Measurements from ENCODE around the gene ADAMTS12. TPM values are rescaled to one million over a fixed set of nuclear protein-coding genes. Genes with fewer than 3 reads are reported as not detected.

Gene ADAMTS12
- total RNA-seq, 2 experiments from 2014 or later, result not detected

GRCh38 chr5:33763435-33763834, 128.4 kb downstream of the ADAMTS12 start:
- intact Hi-C loops (cut with micrococcal nuclease; ENCODE audit: unreplicated experiment), result no loop called here
- BruUV-seq (replicated peaks), result no TSS peak
- no peaks in the 10 kb centered on the region for H4K20me1 ChIP-seq (ENCODE audit: insufficient read depth, low read length)
- no peaks in the 10 kb centered on the region for H3K79me2 ChIP-seq (ENCODE audit: insufficient read depth, low read depth, low read length)
- H3K36me3 ChIP-seq (ENCODE audit: insufficient read depth, low read length), result no peaks in the 10 kb centered on the region
- no peak for DNase-seq (ENCODE audit: low spot score)
- CTCF ChIA-PET (ENCODE audit: unreplicated experiment), result no interaction called here
- no peak overlapping the region for H3K27ac ChIP-seq (ENCODE audit: low read depth, low read length, poor library complexity, severe bottlenecking)
- no peak for TF ChIP-seq EZH2phosphoT487 (IDR thresholded peaks at IDR 0.05; ENCODE audit: borderline replicate concordance, low read depth, low read length)
- TF ChIP-seq, protein P1, sequence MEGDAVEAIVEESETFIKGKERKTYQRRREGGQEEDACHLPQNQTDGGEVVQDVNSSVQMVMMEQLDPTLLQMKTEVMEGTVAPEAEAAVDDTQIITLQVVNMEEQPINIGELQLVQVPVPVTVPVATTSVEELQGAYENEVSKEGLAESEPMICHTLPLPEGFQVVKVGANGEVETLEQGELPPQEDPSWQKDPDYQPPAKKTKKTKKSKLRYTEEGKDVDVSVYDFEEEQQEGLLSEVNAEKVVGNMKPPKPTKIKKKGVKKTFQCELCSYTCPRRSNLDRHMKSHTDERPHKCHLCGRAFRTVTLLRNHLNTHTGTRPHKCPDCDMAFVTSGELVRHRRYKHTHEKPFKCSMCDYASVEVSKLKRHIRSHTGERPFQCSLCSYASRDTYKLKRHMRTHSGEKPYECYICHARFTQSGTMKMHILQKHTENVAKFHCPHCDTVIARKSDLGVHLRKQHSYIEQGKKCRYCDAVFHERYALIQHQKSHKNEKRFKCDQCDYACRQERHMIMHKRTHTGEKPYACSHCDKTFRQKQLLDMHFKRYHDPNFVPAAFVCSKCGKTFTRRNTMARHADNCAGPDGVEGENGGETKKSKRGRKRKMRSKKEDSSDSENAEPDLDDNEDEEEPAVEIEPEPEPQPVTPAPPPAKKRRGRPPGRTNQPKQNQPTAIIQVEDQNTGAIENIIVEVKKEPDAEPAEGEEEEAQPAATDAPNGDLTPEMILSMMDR (conservative IDR thresholded peaks at IDR 0.05; ENCODE audit: low read length), result no peak
- POLR2A ChIA-PET, result interaction anchor here (0.6 kb wide), 1 partner anchor 359 kb away, joined by 4 read pairs; no protein-coding TSS in a partner anchor
- H3K4me1 ChIP-seq (ENCODE audit: insufficient read depth, low read length, poor library complexity, severe bottlenecking), result no peaks in the 10 kb centered on the region
- no peak overlapping the region for H3K4me2 ChIP-seq (ENCODE audit: low read length)
- no peak overlapping the region for H3K4me3 ChIP-seq (ENCODE audit: low read depth, low read length, poor library complexity, severe bottlenecking)
- no peaks in the 10 kb centered on the region for H3K9me2 ChIP-seq (ENCODE audit: insufficient read depth, low read length)
- no peak overlapping the region for H2AFZ ChIP-seq (ENCODE audit: low read length)
- H3K9me3 ChIP-seq (ENCODE audit: low read length), result no peaks in the 10 kb centered on the region

- Histone ChIP-seq H3K36me3 (ENCODE audit: insufficient read depth, low read length) (no peaks in the 10 kb centered on the region), H3K4me3 (ENCODE audit: low read depth, low read length, poor library complexity, severe bottlenecking) (no peak overlapping the region), H2AFZ (ENCODE audit: low read length) (no peak overlapping the region), H3K9me3 (ENCODE audit: low read length) (no peaks in the 10 kb centered on the region), H3K79me2 (ENCODE audit: insufficient read depth, low read depth, low read length) (no peaks in the 10 kb centered on the region), H3K27ac (ENCODE audit: low read depth, low read length, poor library complexity, severe bottlenecking) (no peak overlapping the region), H3K9me2 (ENCODE audit: insufficient read depth, low read length) (no peaks in the 10 kb centered on the region), H3K4me1 (ENCODE audit: insufficient read depth, low read length, poor library complexity, severe bottlenecking) (no peaks in the 10 kb centered on the region), H4K20me1 (ENCODE audit: insufficient read depth, low read length) (no peaks in the 10 kb centered on the region), H3K4me2 (ENCODE audit: low read length) (no peak overlapping the region)
- no peak for TF ChIP-seq EZH2phosphoT487 (IDR thresholded peaks at IDR 0.05; ENCODE audit: borderline replicate concordance, low read depth, low read length)
- TF ChIP-seq, protein P1 (conservative IDR thresholded peaks at IDR 0.05; ENCODE audit: low read length), result no peak
- intact Hi-C loops (cut with micrococcal nuclease; ENCODE audit: unreplicated experiment), result no loop called here
- no peak for DNase-seq (ENCODE audit: low spot score)
- ChIA-PET POLR2A (no interaction called here), CTCF (ENCODE audit: unreplicated experiment) (no interaction called here)
- no TSS peak for BruUV-seq (replicated peaks)
Observed at GRCh38 chr5:33762859-33763258, 128.9 kb downstream of the ADAMTS12 start.

DNA sequence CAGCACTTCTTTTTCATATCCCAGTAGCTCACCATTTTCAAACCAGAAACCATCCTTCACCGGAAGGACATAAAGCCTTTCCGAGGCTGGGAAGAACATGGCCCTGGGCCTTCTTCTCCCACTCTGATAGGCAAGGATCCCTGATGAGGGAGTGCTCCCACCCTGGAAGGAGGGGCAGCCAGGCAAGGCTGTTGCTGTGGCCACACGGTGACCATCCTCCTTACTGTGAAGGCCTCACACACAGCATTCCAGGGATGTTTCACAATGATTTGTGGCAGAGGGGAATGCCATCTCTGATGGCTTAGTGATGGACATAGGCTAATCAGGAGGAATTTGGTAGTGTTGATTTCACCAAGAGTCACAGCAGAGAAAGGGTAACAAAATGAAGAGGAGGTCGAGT, 130.7 kb downstream of the ADAMTS12 start:
- Histone ChIP-seq H3K36me3 (ENCODE audit: insufficient read depth, low read length) (no peaks in the 10 kb centered on the region), H4K20me1 (ENCODE audit: insufficient read depth, low read length) (no peaks in the 10 kb centered on the region), H2AFZ (ENCODE audit: low read length) (no peak overlapping the region), H3K4me3 (ENCODE audit: low read depth, low read length, poor library complexity, severe bottlenecking) (no peak overlapping the region), H3K9me2 (ENCODE audit: insufficient read depth, low read length) (no peaks in the 10 kb centered on the region), H3K27ac (ENCODE audit: low read depth, low read length, poor library complexity, severe bottlenecking) (no peak overlapping the region), H3K4me1 (ENCODE audit: insufficient read depth, low read length, poor library complexity, severe bottlenecking) (no peaks in the 10 kb centered on the region), H3K9me3 (ENCODE audit: low read length) (no peaks in the 10 kb centered on the region), H3K79me2 (ENCODE audit: insufficient read depth, low read depth, low read length) (no peaks in the 10 kb centered on the region), H3K4me2 (ENCODE audit: low read length) (no peak overlapping the region)
- DNase-seq (ENCODE audit: low spot score), result no peak
- ChIA-PET POLR2A (no interaction called here), CTCF (ENCODE audit: unreplicated experiment) (no interaction called here)
- TF ChIP-seq, protein P1 (conservative IDR thresholded peaks at IDR 0.05; ENCODE audit: low read length), result no peak
- TF ChIP-seq EZH2phosphoT487 (IDR thresholded peaks at IDR 0.05; ENCODE audit: borderline replicate concordance, low read depth, low read length), result no peak
- intact Hi-C loops (cut with micrococcal nuclease; ENCODE audit: unreplicated experiment), result no loop called here
- BruUV-seq (replicated peaks), result no TSS peak

Data from OCI-LY7 (cell line).